NT2/D1 (cell line): Measurements from ENCODE around the gene RALB.

Source experiments
- SUZ12 ChIP-seq: IDR thresholded peaks from 2 replicates; pipeline ENCODE4 v1.6.1; 2011; ENCODE audit not compliant: insufficient read length, insufficient read depth; ENCODE audit errors: extremely low read depth
- YY1 ChIP-seq: IDR thresholded peaks from 2 replicates; pipeline ENCODE4 v1.6.1; 2011; ENCODE audit not compliant: insufficient read length, insufficient read depth
- ZNF274 ChIP-seq: IDR thresholded peaks from 2 replicates; pipeline ENCODE4 v1.6.1; 2011; ENCODE audit warnings: mild to moderate bottlenecking, low read depth, low read length

DNA sequence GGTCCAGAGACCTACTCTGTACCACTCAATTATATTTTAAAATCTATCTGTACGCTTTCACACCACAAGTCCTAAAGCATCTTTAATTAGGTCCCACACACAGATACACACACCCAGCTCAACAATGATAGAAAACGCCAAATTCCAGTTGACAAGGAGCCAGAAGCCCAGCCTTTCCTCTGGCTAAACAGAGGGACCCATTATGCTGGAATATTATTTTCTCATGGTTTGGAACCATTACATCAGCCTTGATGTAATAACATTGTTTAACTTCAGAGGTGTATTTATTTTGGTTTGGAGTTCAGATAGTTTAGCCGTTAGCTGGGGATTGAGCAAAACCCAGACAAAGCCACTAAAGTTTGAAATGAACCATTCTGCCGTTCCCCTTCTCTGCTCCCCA, 79.3 kb downstream of the RALB start:
- no peak for TF ChIP-seq YY1
- TF ChIP-seq SUZ12: no peak
- no peak for TF ChIP-seq ZNF274
